SU-DHL-6 (cell line): ENCODE results near the gene IL10.

Experiments
- H2AFZ ChIP-seq: fragments of 200-600 bp; sonication (generic); 2 replicates; pipeline ENCODE4 v1.6.1; 2014; ENCODE audit warnings: low read depth, mild to moderate bottlenecking, moderate library complexity, mixed read lengths, antibody characterized with exemption, low read length; ENCODE audit not compliant: severe bottlenecking
- H3F3A ChIP-seq: fragments of 200-600 bp; shearing (Covaris generic); 2 replicates; pipeline ENCODE4 v1.6.0; 2016; ENCODE audit warnings: antibody characterized with exemption, mild to moderate bottlenecking; ENCODE audit not compliant: insufficient read depth
- H3K27ac ChIP-seq: fragments of 200-600 bp; sonication (generic); 2 replicates; pipeline ENCODE4 v1.5.1; 2016; ENCODE audit warnings: low read depth, mild to moderate bottlenecking, low read length, moderate library complexity, mixed read lengths
- H3K27me3 ChIP-seq: fragments of 200-600 bp; sonication (generic), shearing (Covaris generic); 2 replicates; pipeline ENCODE4 v1.6.0; 2014; ENCODE audit warnings: mild to moderate bottlenecking, low read length
- H3K36me3 ChIP-seq: fragments of 200-600 bp; sonication (generic); 2 replicates; pipeline ENCODE4 v1.6.1; 2014; ENCODE audit warnings: mild to moderate bottlenecking, low read length, mixed read lengths
- H3K4me2 ChIP-seq: fragments of 300-600, 200-600 bp; shearing (Covaris generic), sonication (generic); 2 replicates; pipeline ENCODE4 v1.6.0; 2014; ENCODE audit warnings: low read length, low read depth, mild to moderate bottlenecking; ENCODE audit not compliant: poor library complexity, severe bottlenecking
- H3K4me3 ChIP-seq: fragments of 200-600 bp; sonication (generic); 2 replicates; pipeline ENCODE4 v1.5.1; 2014; ENCODE audit warnings: antibody characterized with exemption, low read length, mild to moderate bottlenecking, mixed read lengths; ENCODE audit not compliant: insufficient read depth, poor library complexity, severe bottlenecking
- H3K79me2 ChIP-seq: fragments of 200-600 bp; sonication (generic); 2 replicates; pipeline ENCODE4 v1.6.1; 2014; ENCODE audit warnings: mild to moderate bottlenecking, low read length, moderate library complexity; ENCODE audit not compliant: insufficient read depth
- H3K9ac ChIP-seq: fragments of 200-600 bp; sonication (generic); 2 replicates; pipeline ENCODE4 v1.7.0; 2014; ENCODE audit warnings: mild to moderate bottlenecking, low read length
- H3K9me2 ChIP-seq: fragments of 200-600 bp; sonication (generic); replicated peaks from 2 replicates; pipeline ENCODE4 v1.6.1; 2014; ENCODE audit warnings: low read length; ENCODE audit not compliant: insufficient read depth
- H3K9me3 ChIP-seq: fragments of 200-600 bp; sonication (generic); 2 replicates; pipeline ENCODE4 v1.6.1; 2014; ENCODE audit warnings: low read length, mixed read lengths; ENCODE audit not compliant: insufficient read depth
- H4K20me1 ChIP-seq: fragments of 200-600 bp; sonication (generic); 2 replicates; pipeline ENCODE4 v1.6.1; 2014; ENCODE audit warnings: low read depth, mild to moderate bottlenecking, antibody characterized with exemption, low read length, moderate library complexity, mixed read lengths
- CTCF ChIP-seq: fragments of 200-600 bp; sonication (generic); IDR thresholded peaks from one replicate; pipeline ENCODE4 v1.5.1; 2017; ENCODE audit warnings: antibody characterized with exemption, mild to moderate bottlenecking, low read length, moderate library complexity; ENCODE audit not compliant: insufficient read depth, poor library complexity, severe bottlenecking
- EZH2phosphoT487 ChIP-seq: fragments of 200-600 bp; sonication (generic), shearing (Covaris generic); conservative IDR thresholded peaks from 2 replicates; pipeline ENCODE4 v1.6.1; 2018; ENCODE audit warnings: mild to moderate bottlenecking, antibody characterized with exemption, low read length, moderate library complexity, mixed read lengths

IL10 gene

GRCh38 chr1:206778031-206778430 lies 5.7 kb upstream of the IL10 start:
- H3K9me2 ChIP-seq = no peaks in the 10 kb centered on the region
- no peaks in the 10 kb centered on the region for H3K36me3 ChIP-seq
- H3K27ac ChIP-seq = no peak overlapping the region
- no peaks in the 10 kb centered on the region for H3K9me3 ChIP-seq
- H3F3A ChIP-seq = no peaks in the 10 kb centered on the region
- no peak overlapping the region for H3K9ac ChIP-seq
- no peak overlapping the region for H2AFZ ChIP-seq
- H3K27me3 ChIP-seq = no peaks in the 10 kb centered on the region
- TF ChIP-seq CTCF = no peak
- no peak for TF ChIP-seq EZH2phosphoT487
- no peaks in the 10 kb centered on the region for H4K20me1 ChIP-seq
- H3K4me3 ChIP-seq = no peak overlapping the region
- H3K79me2 ChIP-seq = no peaks in the 10 kb centered on the region
- H3K4me2 ChIP-seq = no peak overlapping the region

- no peaks in the 10 kb centered on the region for H3K9me2 ChIP-seq
- no peak overlapping the region for H3K27ac ChIP-seq
- H2AFZ ChIP-seq = no peak overlapping the region
- no peaks in the 10 kb centered on the region for H3K36me3 ChIP-seq
- TF ChIP-seq CTCF (no peak), EZH2phosphoT487 (no peak)
- no peak overlapping the region for H3K9ac ChIP-seq
- H4K20me1 ChIP-seq = no peaks in the 10 kb centered on the region
- H3K4me3 ChIP-seq = no peak overlapping the region
- H3K79me2 ChIP-seq = no peaks in the 10 kb centered on the region
- H3K4me2 ChIP-seq = no peak overlapping the region
- H3K9me3 ChIP-seq = no peaks in the 10 kb centered on the region
- H3F3A ChIP-seq = no peaks in the 10 kb centered on the region
- no peaks in the 10 kb centered on the region for H3K27me3 ChIP-seq
Measured at GRCh38 chr1:206776229-206776628, 3.9 kb upstream of the IL10 start.

GRCh38 chr1:206774093-206774492 lies 1.8 kb upstream of the IL10 start:
- H3F3A ChIP-seq = no peaks in the 10 kb centered on the region
- H3K4me3 ChIP-seq = no peak overlapping the region
- no peaks in the 10 kb centered on the region for H3K79me2 ChIP-seq
- H3K36me3 ChIP-seq = no peaks in the 10 kb centered on the region
- TF ChIP-seq CTCF (no peak), EZH2phosphoT487 (no peak)
- no peaks in the 10 kb centered on the region for H3K9me2 ChIP-seq
- no peaks in the 10 kb centered on the region for H4K20me1 ChIP-seq
- no peaks in the 10 kb centered on the region for H3K9me3 ChIP-seq
- no peaks in the 10 kb centered on the region for H3K27me3 ChIP-seq
- no peak overlapping the region for H2AFZ ChIP-seq
- H3K9ac ChIP-seq = no peak overlapping the region
- no peak overlapping the region for H3K4me2 ChIP-seq
- H3K27ac ChIP-seq = no peak overlapping the region

- no peak overlapping the region for H3K9ac ChIP-seq
- TF ChIP-seq EZH2phosphoT487 (no peak), CTCF (no peak)
Measured at GRCh38 chr1:206771338-206771692, 979 bp downstream of the IL10 start.

More at GRCh38 chr1:206771338-206771692, 979 bp downstream of the IL10 start:
- no peak overlapping the region for H3K4me2 ChIP-seq
- H3K4me3 ChIP-seq = no peak overlapping the region
- H3K9me3 ChIP-seq = no peaks in the 10 kb centered on the region
- H3F3A ChIP-seq = no peaks in the 10 kb centered on the region
- H3K9me2 ChIP-seq = no peaks in the 10 kb centered on the region
- no peak overlapping the region for H2AFZ ChIP-seq
- H3K36me3 ChIP-seq = no peaks in the 10 kb centered on the region
- H4K20me1 ChIP-seq = no peaks in the 10 kb centered on the region
- H3K27me3 ChIP-seq = no peaks in the 10 kb centered on the region
- H3K27ac ChIP-seq = no peak overlapping the region
- no peaks in the 10 kb centered on the region for H3K79me2 ChIP-seq
